Endothelial cell of umbilical vein (primary cell): ENCODE measurements around the gene ISM2. TPM values are rescaled to one million over a fixed set of nuclear protein-coding genes. Genes with fewer than 3 reads are reported as not detected.
"Not testable (repeated sequence)": the region's sequence is repeated elsewhere in the genome, so short reads cannot be mapped to it uniquely, and the experiment has no call there.

Experiments
- BruUV-seq: library from RNA; stranded (reverse); fragments of 400-500 nt; replicated peaks from 2 replicates; lab custom pipeline; 2021; lab: Mats Ljungman, UMichigan
- CTCF ChIA-PET: fragments of 300-600, 350-600 bp; sonication (Branson Sonifier 250); formaldehyde crosslinking; loops from one replicate; lab custom pipeline; 2021; ENCODE audit warnings: antibody characterized with exemption, inconsistent platforms; lab: Charles Lee
- POLR2A ChIA-PET: fragments of 300-600, 350-600 bp; sonication (Branson Sonifier 250); formaldehyde crosslinking; loops from one replicate; lab custom pipeline; 2021; ENCODE audit warnings: antibody characterized with exemption, inconsistent platforms; lab: Charles Lee
- DNase-seq: peaks from one replicate; pipeline ENCODE4 v3.0.0-alpha.2; 2011; ENCODE audit warnings: low read depth, low spot score
- FAIRE-seq: peaks from 2 replicates; lab custom pipeline; 2011; peaks lifted over from hg19 to GRCh38; lab: Jason Lieb, UNC
- H2AFZ ChIP-seq: 2 replicates; pipeline ENCODE4 v1.6.0; 2012; ENCODE audit warnings: low read depth, low read length, control low read depth, inconsistent platforms
- H3K27ac ChIP-seq: 2 replicates; pipeline ENCODE4 v1.5.1; 2011; ENCODE audit warnings: low read depth, mild to moderate bottlenecking, control low read depth, low read length, moderate library complexity; ENCODE audit not compliant: insufficient read depth
- H3K27me3 ChIP-seq, 2 experiments: 2 replicates each; pipeline versions ENCODE4 v1.6.0 to v1.6.1; 2011; ENCODE audit warnings: low read length in 2 of 2, mixed read lengths in 1 of 2; ENCODE audit not compliant: control insufficient read depth in 2 of 2, insufficient read depth in 2 of 2
- H3K36me3 ChIP-seq, 2 experiments: 2 replicates in 1 of 2; 3 replicates in 1 of 2; pipeline ENCODE4 v1.5.1; 2011; ENCODE audit warnings: low read length in 2 of 2, mild to moderate bottlenecking in 1 of 2, moderate library complexity in 1 of 2; ENCODE audit not compliant: control insufficient read depth in 2 of 2, insufficient read depth in 2 of 2; ENCODE audit errors: extremely low read depth in 1 of 2
- H3K4me1 ChIP-seq: 3 replicates; pipeline ENCODE4 v1.5.1; 2011; ENCODE audit warnings: mild to moderate bottlenecking, low read length; ENCODE audit not compliant: control insufficient read depth, insufficient read depth; ENCODE audit errors: extremely low read depth
- H3K4me2 ChIP-seq: 2 replicates; pipeline ENCODE4 v1.6.1; 2011; ENCODE audit warnings: low read length, control low read depth, mixed read lengths; ENCODE audit not compliant: insufficient read depth
- H3K4me3 ChIP-seq, 3 experiments: fragments of 200-600 bp in 1 of 3; sonication (generic), shearing (Covaris generic) in 1 of 3; replicated peaks in 1 of 3; 2 replicates each; pipeline ENCODE4 v1.5.1; 2011 to 2016; ENCODE audit warnings: control low read depth in 3 of 3, low read length in 3 of 3, mild to moderate bottlenecking in 2 of 3, inconsistent platforms in 1 of 3, low read depth in 1 of 3, moderate library complexity in 1 of 3; ENCODE audit not compliant: insufficient read depth in 1 of 3
- H3K79me2 ChIP-seq: 2 replicates; pipeline ENCODE4 v1.6.0; 2012; ENCODE audit warnings: low read length, inconsistent platforms; ENCODE audit not compliant: control insufficient read depth, insufficient read depth
- H3K9ac ChIP-seq: replicated peaks from 2 replicates; pipeline ENCODE3; 2011; ENCODE audit warnings: low read length, control low read depth; ENCODE audit not compliant: insufficient read depth; ENCODE audit errors: extremely low read depth
- H3K9me1 ChIP-seq: replicated peaks from 3 replicates; pipeline ENCODE4 v1.6.0; 2011; ENCODE audit warnings: mild to moderate bottlenecking, low read length; ENCODE audit not compliant: control insufficient read depth, insufficient read depth; ENCODE audit errors: extremely low read depth
- H3K9me3 ChIP-seq: replicated peaks from 2 replicates; pipeline ENCODE4 v1.5.1; 2012; ENCODE audit warnings: low read length, inconsistent platforms; ENCODE audit not compliant: control insufficient read depth, insufficient read depth
- H4K20me1 ChIP-seq: replicated peaks from 2 replicates; pipeline ENCODE3; 2011; ENCODE audit warnings: mild to moderate bottlenecking, low read length; ENCODE audit not compliant: control insufficient read depth, insufficient read depth; ENCODE audit errors: extremely low read depth
- EZH2 ChIP-seq: IDR thresholded peaks from 2 replicates; pipeline ENCODE4 v1.6.1; 2012; ENCODE audit warnings: borderline replicate concordance, low read depth, mild to moderate bottlenecking, moderate library complexity, low read length, inconsistent platforms; ENCODE audit not compliant: severe bottlenecking
- FOS ChIP-seq: IDR thresholded peaks from 2 replicates; pipeline ENCODE4 v1.6.1; 2011; ENCODE audit warnings: mild to moderate bottlenecking, low read length, moderate library complexity, borderline replicate concordance; ENCODE audit not compliant: insufficient read depth
- GATA2 ChIP-seq: IDR thresholded peaks from 2 replicates; pipeline ENCODE4 v1.7.0; 2011; ENCODE audit warnings: low read depth, mild to moderate bottlenecking, moderate library complexity, mixed read lengths, low read length; ENCODE audit not compliant: insufficient read length, insufficient read depth
- JUN ChIP-seq: IDR thresholded peaks from 2 replicates; pipeline ENCODE4 v1.6.1; 2011; ENCODE audit warnings: borderline replicate concordance, low read depth; ENCODE audit not compliant: insufficient read length, insufficient read depth
- POLR2AphosphoS5 ChIP-seq: IDR thresholded peaks from 2 replicates; pipeline ENCODE4 v1.6.1; 2012; ENCODE audit warnings: low read depth, mild to moderate bottlenecking, control low read depth, low read length, moderate library complexity; ENCODE audit not compliant: insufficient read depth
- dilution Hi-C: fragments of 300-500 bp; cut with MboI; formaldehyde crosslinking; loops from one replicate; pipeline ENCODE4 v1.15.0; 2019; ENCODE audit warnings: low sequenced_read_pairs; ENCODE audit not compliant: extremely low pct_ligation_motif_present
- intact Hi-C: fragments of 100-400 bp; cut with micrococcal nuclease; formaldehyde crosslinking; loops from one replicate; pipeline ENCODE4 v1.10.0; 2022
- polyA plus RNA-seq, 4 experiments: library from polyadenylated mRNA; depleted of rRNA in 3 of 4; stranded (reverse) in 3 of 4; unstranded in 1 of 4; fragments of >200 nt; gene quantifications; 2 replicates each; pipeline versions ENCODE4 v1.2.1 to v1.2.3, GENCODE V29; 2011 to 2012; ENCODE audit warnings: missing spikeins in 1 of 4
- total RNA-seq: library from RNA; stranded (reverse); gene quantifications from 2 replicates; pipeline ENCODE4 v1.2.3, GENCODE V29; 2021
- TF ChIP-seq, protein P1 (sequence below), 2 donors: IDR thresholded peaks; 1 replicate in 1 of 2; 2 replicates in 1 of 2; pipeline ENCODE4 v1.5.1; 2011; ENCODE audit warnings: low read length in 2 of 2, mild to moderate bottlenecking in 2 of 2, moderate library complexity in 2 of 2, control low read depth in 1 of 2, inconsistent platforms in 1 of 2, low read depth in 1 of 2; ENCODE audit not compliant: insufficient read depth in 1 of 2; ENCODE audit errors: extremely low read depth in 1 of 2

The ISM2 gene
- total and polyA plus RNA-seq, 2 donors (not counting 3 experiments of a cell fraction or from before 2014, with no cell fraction given) = not detected

DNA sequence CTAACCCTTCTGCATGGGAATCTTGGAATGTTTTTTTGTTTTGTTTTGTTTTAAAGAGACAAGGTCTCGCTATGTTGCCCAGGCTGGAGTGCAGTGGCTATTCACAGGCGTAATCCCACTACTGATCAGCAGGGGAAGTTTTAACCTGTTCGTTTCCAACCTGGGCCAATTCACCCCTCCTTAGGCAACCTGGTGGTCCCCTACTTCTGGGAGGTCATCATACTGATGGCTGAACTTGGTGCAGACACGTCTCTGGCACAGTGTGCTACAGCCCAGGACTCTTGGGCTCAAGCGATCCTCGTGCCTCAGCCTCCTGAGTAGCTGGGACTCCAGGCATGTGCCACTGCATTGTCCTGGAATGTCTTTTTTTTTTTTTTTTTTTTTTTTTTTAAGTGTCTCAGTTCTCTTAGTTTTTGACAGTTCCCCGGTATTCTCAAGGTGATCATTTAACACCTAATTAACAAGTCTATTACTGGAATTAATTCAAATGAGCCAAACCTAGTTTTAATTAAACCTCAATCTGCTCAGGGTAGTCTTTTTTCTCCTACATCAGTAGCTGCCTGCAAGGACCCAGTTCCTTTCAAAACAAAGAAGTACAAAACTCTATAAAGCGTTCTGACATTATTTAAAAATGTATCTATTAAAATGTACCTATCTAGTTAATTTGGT, 49.0 kb upstream of the ISM2 start:
- Histone ChIP-seq H3K27ac (no peak overlapping the region), H3K9me1 (no peaks in the 10 kb centered on the region), H3K79me2 (peaks cover 2% of the 10 kb centered on the region), H3K27me3 (no peaks in the 10 kb centered on the region), H3K9ac (no peak overlapping the region), H2AFZ (no peak overlapping the region), H3K36me3 (peaks cover 10 to 20% of the 10 kb centered on the region in 2 experiments), H3K4me1 (peaks cover 14% of the 10 kb centered on the region), H4K20me1 (no peaks in the 10 kb centered on the region), H3K9me3 (no peaks in the 10 kb centered on the region), H3K4me3 (no peak overlapping the region), H3K4me2 (no peak overlapping the region)
- no TSS peak for BruUV-seq
- no peak for DNase-seq
- intact Hi-C loops = no loop called here
- ChIA-PET CTCF (interaction anchor here (0.6 to 1.6 kb wide), 2 partner anchors 10 to 93 kb away, joined by 3 to 5 read pairs; no protein-coding TSS in a partner anchor), POLR2A (no interaction called here)
- TF ChIP-seq, protein P1, sequence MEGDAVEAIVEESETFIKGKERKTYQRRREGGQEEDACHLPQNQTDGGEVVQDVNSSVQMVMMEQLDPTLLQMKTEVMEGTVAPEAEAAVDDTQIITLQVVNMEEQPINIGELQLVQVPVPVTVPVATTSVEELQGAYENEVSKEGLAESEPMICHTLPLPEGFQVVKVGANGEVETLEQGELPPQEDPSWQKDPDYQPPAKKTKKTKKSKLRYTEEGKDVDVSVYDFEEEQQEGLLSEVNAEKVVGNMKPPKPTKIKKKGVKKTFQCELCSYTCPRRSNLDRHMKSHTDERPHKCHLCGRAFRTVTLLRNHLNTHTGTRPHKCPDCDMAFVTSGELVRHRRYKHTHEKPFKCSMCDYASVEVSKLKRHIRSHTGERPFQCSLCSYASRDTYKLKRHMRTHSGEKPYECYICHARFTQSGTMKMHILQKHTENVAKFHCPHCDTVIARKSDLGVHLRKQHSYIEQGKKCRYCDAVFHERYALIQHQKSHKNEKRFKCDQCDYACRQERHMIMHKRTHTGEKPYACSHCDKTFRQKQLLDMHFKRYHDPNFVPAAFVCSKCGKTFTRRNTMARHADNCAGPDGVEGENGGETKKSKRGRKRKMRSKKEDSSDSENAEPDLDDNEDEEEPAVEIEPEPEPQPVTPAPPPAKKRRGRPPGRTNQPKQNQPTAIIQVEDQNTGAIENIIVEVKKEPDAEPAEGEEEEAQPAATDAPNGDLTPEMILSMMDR (IDR thresholded peaks at IDR 0.05; ENCODE audit: extremely low read depth in 1 of 2, insufficient read depth in 1 of 2, low read depth in 1 of 2, low read length in 2 of 2) = peak; percentile 7 to 8
- TF ChIP-seq POLR2AphosphoS5 = no peak
- no peak for TF ChIP-seq FOS
- TF ChIP-seq EZH2 = no peak
- no peak for TF ChIP-seq GATA2
- TF ChIP-seq JUN = no peak
- no peak for FAIRE-seq
- dilution Hi-C loops = no loop called here

DNA sequence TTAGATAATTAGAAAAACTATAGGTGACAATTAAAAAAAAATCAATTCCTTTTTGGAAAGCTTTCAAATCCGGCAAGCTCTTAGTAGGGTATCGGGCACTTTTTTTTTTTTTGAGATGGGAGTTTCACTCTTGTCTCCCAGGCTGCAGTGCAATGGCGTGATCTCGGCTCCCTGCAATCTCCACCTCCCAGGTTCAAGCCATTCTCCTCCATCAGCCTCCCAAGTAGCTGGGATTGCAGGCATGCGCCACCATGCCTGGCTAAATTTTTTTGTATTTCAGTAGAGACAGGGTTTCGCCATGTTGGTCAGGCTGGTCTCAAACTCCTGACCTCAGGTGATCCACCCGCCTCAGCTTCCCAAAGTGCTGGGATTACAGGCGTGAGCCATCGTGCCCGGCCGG, 46.6 kb upstream of the ISM2 start:
- H3K79me2 ChIP-seq, H3K27ac ChIP-seq, H3K4me3 ChIP-seq, POLR2A ChIA-PET, H3K9me1 ChIP-seq, H4K20me1 ChIP-seq, BruUV-seq, DNase-seq, H3K9me3 ChIP-seq, H3K27me3 ChIP-seq, H2AFZ ChIP-seq, dilution Hi-C loops, H3K9ac ChIP-seq, H3K4me2 ChIP-seq, FAIRE-seq, intact Hi-C loops: not testable (repeated sequence)
- peaks cover 7 to 16% of the 10 kb centered on the region in 2 experiments for H3K36me3 ChIP-seq
- CTCF ChIA-PET = interaction anchor here (1.0 to 1.7 kb wide), 2 partner anchors 22 to 86 kb away, joined by 3 to 6 read pairs; no protein-coding TSS in a partner anchor
- H3K4me1 ChIP-seq = peaks cover 26% of the 10 kb centered on the region
